Measurements from ENCODE around the gene DLL3. TPM values are rescaled to one million over a fixed set of nuclear protein-coding genes. Genes with fewer than 3 reads are reported as not detected.

Gene DLL3
- total RNA-seq, 1 donor: 0.09 TPM

- DNase-seq (ENCODE audit: low read depth): no peak
- TF ChIP-seq CTCF (IDR thresholded peaks at IDR 0.05; ENCODE audit: insufficient read depth, low read length): no peak
- H3K4me3 ChIP-seq (ENCODE audit: low read depth, low read length): no peak overlapping the region
Observed at GRCh38 chr19:39483141-39483540, 15.6 kb upstream of the DLL3 start.

GRCh38 chr19:39489756-39490155 is 9.0 kb upstream of the DLL3 start:
- no peak overlapping the region for H3K4me3 ChIP-seq (ENCODE audit: low read depth, low read length)
- no peak for DNase-seq (ENCODE audit: low read depth)
- no peak for TF ChIP-seq CTCF (IDR thresholded peaks at IDR 0.05; ENCODE audit: insufficient read depth, low read length)

- no peak overlapping the region for H3K4me3 ChIP-seq (ENCODE audit: low read depth, low read length)
- no peak for DNase-seq (ENCODE audit: low read depth)
- no peak for TF ChIP-seq CTCF (IDR thresholded peaks at IDR 0.05; ENCODE audit: insufficient read depth, low read length)
Observed at GRCh38 chr19:39492225-39492624, 6.5 kb upstream of the DLL3 start.

GRCh38 chr19:39492788-39493187 is 6.0 kb upstream of the DLL3 start:
- no peak for DNase-seq (ENCODE audit: low read depth)

GRCh38 chr19:39494661-39495060 is 4.1 kb upstream of the DLL3 start:
- no peak overlapping the region for H3K4me3 ChIP-seq (ENCODE audit: low read depth, low read length)
- no peak for TF ChIP-seq CTCF (IDR thresholded peaks at IDR 0.05; ENCODE audit: insufficient read depth, low read length)
- no peak for DNase-seq (ENCODE audit: low read depth)

More at GRCh38 chr19:39492788-39493187, 6.0 kb upstream of the DLL3 start:
- H3K4me3 ChIP-seq (ENCODE audit: low read depth, low read length): no peak overlapping the region
- TF ChIP-seq CTCF (IDR thresholded peaks at IDR 0.05; ENCODE audit: insufficient read depth, low read length): no peak

GRCh38 chr19:39496063-39496462 is 2.7 kb upstream of the DLL3 start:
- TF ChIP-seq CTCF (IDR thresholded peaks at IDR 0.05; ENCODE audit: insufficient read depth, low read length): no peak
- no peak overlapping the region for H3K4me3 ChIP-seq (ENCODE audit: low read depth, low read length)
- no peak for DNase-seq (ENCODE audit: low read depth)

- no peak for TF ChIP-seq CTCF (IDR thresholded peaks at IDR 0.05; ENCODE audit: insufficient read depth, low read length)
- no peak for DNase-seq (ENCODE audit: low read depth)
- H3K4me3 ChIP-seq (ENCODE audit: low read depth, low read length): no peak overlapping the region
Observed at GRCh38 chr19:39497701-39497995, 1.1 kb upstream of the DLL3 start.

Data from fibroblast of the aortic adventitia (primary cell).